Natural killer cell (primary cell): ENCODE results near the gene ZNF557. TPM values are rescaled to one million over a fixed set of nuclear protein-coding genes. Genes with fewer than 3 reads are reported as not detected.

Source experiments
- total RNA-seq, 4 donors: library from RNA; stranded (reverse); fragments of 120-200 nt in 1 of 4; gene quantifications; one replicate each; pipeline versions ENCODE4 v1.2.3 to v1.2.4, GENCODE V29; 2013 to 2022

Gene ZNF557
- total RNA-seq, 3 donors from 2014 or later (not counting 1 experiment from before 2014, with no cell fraction given) = 10.7 to 14.5 (median 10.9) TPM

Other genes starting within 250 kb of the ZNF557 start
- 10 to 100 TPM in 2 of 3 donors, 1 to 10 TPM in 1; 2.6 to 13.7 (median 13.0) TPM for gene ADGRE1, start 182.1 kb upstream of the ZNF557 start, total RNA-seq
- not detected for gene MBD3L2B, start 48.3 kb upstream of the ZNF557 start, total RNA-seq
- gene MBD3L5, start 39.1 kb upstream of the ZNF557 start, total RNA-seq = not detected
- gene MBD3L4, start 29.5 kb upstream of the ZNF557 start, total RNA-seq = not detected
- not detected for gene MBD3L2, start 20.4 kb upstream of the ZNF557 start, total RNA-seq
- gene MBD3L3, start 11.0 kb upstream of the ZNF557 start, total RNA-seq = not detected
- 1 to 10 TPM in 2 of 3 donors, under 1 TPM in 1; 0.50 to 4.9 (median 2.0) TPM for gene INSR, start 224.7 kb downstream of the ZNF557 start, total RNA-seq